Stimulated activated naive CD8-positive, alpha-beta T cell treated with anti-CD3 and anti-CD28 coated beads, Interleukin-15, Interleukin-2, amounts not matched to agents 100 ng/mL and 50 ng/mL, for 24 hours (primary cell): Measurements from ENCODE around the gene PTP4A2.
"Not testable (repeated sequence)": the region's sequence is repeated elsewhere in the genome, so short reads cannot be mapped to it uniquely, and the experiment has no call there.

Experiments
- H3K27ac Mint-ChIP-seq: one replicate; pipeline ENCODE4 v1.8.0; 2021; ENCODE audit warnings: mild to moderate bottlenecking, mixed read lengths
- H3K27me3 Mint-ChIP-seq: one replicate; pipeline ENCODE4 v1.8.0; 2021; ENCODE audit warnings: mixed read lengths
- H3K36me3 Mint-ChIP-seq: one replicate; pipeline ENCODE4 v1.8.0; 2021; ENCODE audit warnings: low read depth, mixed read lengths
- H3K4me1 Mint-ChIP-seq: one replicate; pipeline ENCODE4 v1.8.0; 2021; ENCODE audit warnings: low read depth, mixed read lengths
- H3K4me3 Mint-ChIP-seq: one replicate; pipeline ENCODE4 v1.8.0; 2021; ENCODE audit warnings: mild to moderate bottlenecking, mixed read lengths
- H3K9me3 Mint-ChIP-seq: one replicate; pipeline ENCODE4 v1.8.0; 2021; ENCODE audit warnings: mixed read lengths

PTP4A2 gene

GRCh38 chr1:31895474-31896198, 42.5 kb downstream of the PTP4A2 start:
- H3K36me3 Mint-ChIP-seq, H3K27me3 Mint-ChIP-seq, H3K4me3 Mint-ChIP-seq, H3K9me3 Mint-ChIP-seq, H3K27ac Mint-ChIP-seq: not testable (repeated sequence)
- peaks cover 24% of the 10 kb centered on the region for H3K4me1 Mint-ChIP-seq

- H3K27ac Mint-ChIP-seq = peak overlapping the region; percentile 88
- H3K27me3 Mint-ChIP-seq = no peaks in the 10 kb centered on the region
- peaks cover 3% of the 10 kb centered on the region for H3K36me3 Mint-ChIP-seq
- H3K4me3 Mint-ChIP-seq = peak overlapping the region; percentile 54
- H3K4me1 Mint-ChIP-seq = peaks cover 44% of the 10 kb centered on the region
- no peaks in the 10 kb centered on the region for H3K9me3 Mint-ChIP-seq
These were observed 46.9 kb downstream of the PTP4A2 start for GRCh38 chr1:31891280-31891679.

- peaks cover 39% of the 10 kb centered on the region for H3K4me1 Mint-ChIP-seq
- no peaks in the 10 kb centered on the region for H3K27me3 Mint-ChIP-seq
- H3K9me3 Mint-ChIP-seq = no peaks in the 10 kb centered on the region
- H3K36me3 Mint-ChIP-seq = peaks cover 3% of the 10 kb centered on the region
- H3K4me3 Mint-ChIP-seq = no peak overlapping the region
- H3K27ac Mint-ChIP-seq = peak overlapping the region; percentile 45
These were observed 49.9 kb downstream of the PTP4A2 start for GRCh38 chr1:31888291-31888690.

GRCh38 chr1:31886866-31887265, 51.3 kb downstream of the PTP4A2 start:
- H3K27me3 Mint-ChIP-seq = no peaks in the 10 kb centered on the region
- peaks cover 35% of the 10 kb centered on the region for H3K4me1 Mint-ChIP-seq
- H3K27ac Mint-ChIP-seq = no peak overlapping the region
- no peaks in the 10 kb centered on the region for H3K9me3 Mint-ChIP-seq
- no peak overlapping the region for H3K4me3 Mint-ChIP-seq
- H3K36me3 Mint-ChIP-seq = peaks cover 3% of the 10 kb centered on the region

- Mint-ChIP-seq H3K36me3 (peaks cover under 1% of the 10 kb centered on the region), H3K4me3 (no peak overlapping the region), H3K9me3 (no peaks in the 10 kb centered on the region), H3K27ac (no peak overlapping the region), H3K27me3 (no peaks in the 10 kb centered on the region), H3K4me1 (peaks cover 32% of the 10 kb centered on the region)
These were observed 52.3 kb downstream of the PTP4A2 start for GRCh38 chr1:31885851-31886250.

- Mint-ChIP-seq H3K27ac (no peak overlapping the region), H3K9me3 (no peaks in the 10 kb centered on the region), H3K36me3 (no peaks in the 10 kb centered on the region), H3K4me3 (no peak overlapping the region), H3K27me3 (no peaks in the 10 kb centered on the region), H3K4me1 (peaks cover 18% of the 10 kb centered on the region)
These were observed 54.7 kb downstream of the PTP4A2 start for GRCh38 chr1:31883357-31883942.

GRCh38 chr1:31881688-31882000, 56.5 kb downstream of the PTP4A2 start:
- Mint-ChIP-seq H3K4me1 (peaks cover 16% of the 10 kb centered on the region), H3K27ac (no peak overlapping the region), H3K4me3 (no peak overlapping the region), H3K27me3 (no peaks in the 10 kb centered on the region), H3K9me3 (no peaks in the 10 kb centered on the region), H3K36me3 (no peaks in the 10 kb centered on the region)

GRCh38 chr1:31880957-31881687, 57.0 kb downstream of the PTP4A2 start:
- no peaks in the 10 kb centered on the region for H3K27me3 Mint-ChIP-seq
- no peaks in the 10 kb centered on the region for H3K36me3 Mint-ChIP-seq
- no peaks in the 10 kb centered on the region for H3K9me3 Mint-ChIP-seq
- no peak overlapping the region for H3K4me3 Mint-ChIP-seq
- no peak overlapping the region for H3K27ac Mint-ChIP-seq
- H3K4me1 Mint-ChIP-seq = peaks cover 16% of the 10 kb centered on the region

- Mint-ChIP-seq H3K9me3 (no peaks in the 10 kb centered on the region), H3K27ac (no peak overlapping the region), H3K27me3 (no peaks in the 10 kb centered on the region), H3K4me3 (no peak overlapping the region), H3K36me3 (no peaks in the 10 kb centered on the region), H3K4me1 (peaks cover 16% of the 10 kb centered on the region)
These were observed 58.1 kb downstream of the PTP4A2 start for GRCh38 chr1:31879981-31880608.

GRCh38 chr1:31878058-31878457, 60.1 kb downstream of the PTP4A2 start:
- Mint-ChIP-seq H3K4me1 (peaks cover 24% of the 10 kb centered on the region), H3K27ac (peak overlapping the region; percentile 26), H3K27me3 (no peaks in the 10 kb centered on the region), H3K36me3 (peaks cover 2% of the 10 kb centered on the region), H3K4me3 (no peak overlapping the region), H3K9me3 (peaks cover 3% of the 10 kb centered on the region)

GRCh38 chr1:31877544-31877943, 60.6 kb downstream of the PTP4A2 start:
- Mint-ChIP-seq H3K9me3 (peaks cover 7% of the 10 kb centered on the region), H3K4me1 (peaks cover 29% of the 10 kb centered on the region), H3K27ac (no peak overlapping the region), H3K36me3 (peaks cover 5% of the 10 kb centered on the region), H3K4me3 (no peak overlapping the region), H3K27me3 (no peaks in the 10 kb centered on the region)

- Mint-ChIP-seq H3K27ac (no peak overlapping the region), H3K4me3 (no peak overlapping the region), H3K4me1 (peaks cover 24% of the 10 kb centered on the region), H3K9me3 (peaks cover 7% of the 10 kb centered on the region), H3K36me3 (peaks cover 5% of the 10 kb centered on the region), H3K27me3 (no peaks in the 10 kb centered on the region)
These were observed 62.4 kb downstream of the PTP4A2 start for GRCh38 chr1:31875636-31876236.

- Mint-ChIP-seq H3K27me3 (no peaks in the 10 kb centered on the region), H3K27ac (no peak overlapping the region), H3K4me1 (peaks cover 18% of the 10 kb centered on the region), H3K4me3 (no peak overlapping the region), H3K36me3 (peaks cover 5% of the 10 kb centered on the region), H3K9me3 (peaks cover 7% of the 10 kb centered on the region)
These were observed 63.2 kb downstream of the PTP4A2 start for GRCh38 chr1:31874942-31875341.

- H3K36me3 Mint-ChIP-seq = peaks cover 5% of the 10 kb centered on the region
- H3K27me3 Mint-ChIP-seq = no peaks in the 10 kb centered on the region
These were observed 65.2 kb downstream of the PTP4A2 start for GRCh38 chr1:31872658-31873636.

More at GRCh38 chr1:31872658-31873636, 65.2 kb downstream of the PTP4A2 start:
- H3K4me1 Mint-ChIP-seq = peaks cover 24% of the 10 kb centered on the region
- H3K9me3 Mint-ChIP-seq = peaks cover 7% of the 10 kb centered on the region
- H3K27ac Mint-ChIP-seq = peak overlapping the region; percentile 82
- peak overlapping the region; percentile 47 for H3K4me3 Mint-ChIP-seq
